Measurements from ENCODE around the gene PRKD1. TPM values are rescaled to one million over a fixed set of nuclear protein-coding genes. Genes with fewer than 3 reads are reported as not detected.

Gene PRKD1
- total and polyA plus RNA-seq, 11 donors: 0.99 to 8.8 (median 3.6) TPM

DNA sequence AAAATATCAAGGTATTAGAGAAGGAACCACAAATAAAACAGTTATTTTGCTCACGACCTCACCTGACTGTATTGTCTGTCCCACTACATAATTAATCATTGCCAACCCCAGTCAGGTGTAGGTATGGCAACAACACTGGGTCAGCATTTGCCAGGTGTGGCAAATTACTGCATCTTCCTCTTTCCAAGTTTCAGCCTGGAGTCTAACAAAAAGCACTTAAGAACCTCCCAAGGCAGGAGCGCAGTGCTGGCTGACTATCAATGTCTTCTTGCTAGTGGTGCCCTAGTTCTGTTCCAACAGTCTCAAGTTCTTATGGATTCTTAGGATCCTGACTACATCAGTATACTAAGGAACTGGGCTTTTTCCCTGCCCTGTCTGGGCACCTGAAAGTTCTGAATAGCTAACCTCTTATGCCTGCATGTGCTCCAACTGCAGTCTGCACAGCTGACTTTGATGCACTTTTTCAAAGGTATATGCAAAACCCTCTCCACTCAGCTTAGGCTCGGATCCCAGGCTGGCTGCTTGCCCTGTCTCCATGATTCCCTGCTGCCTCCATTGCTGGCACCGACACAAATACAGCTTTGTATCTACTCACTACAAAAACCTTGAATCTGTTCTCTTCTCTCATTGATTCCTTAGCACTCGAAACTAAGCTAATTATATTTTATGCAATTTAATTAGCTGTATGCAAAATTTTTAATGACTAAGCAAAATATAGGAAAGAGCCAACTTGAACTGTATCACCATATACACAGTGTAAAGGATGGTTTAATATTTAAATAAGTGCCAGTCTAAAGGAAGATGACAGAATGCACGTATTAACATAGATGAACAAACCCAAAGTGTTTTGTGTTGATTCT is 113.3 kb downstream of the PRKD1 start:
- ATAC-seq (peak; percentile 51 to 91 (median 86)), DNase-seq (peak; percentile 57 to 78 (median 63))

DNA sequence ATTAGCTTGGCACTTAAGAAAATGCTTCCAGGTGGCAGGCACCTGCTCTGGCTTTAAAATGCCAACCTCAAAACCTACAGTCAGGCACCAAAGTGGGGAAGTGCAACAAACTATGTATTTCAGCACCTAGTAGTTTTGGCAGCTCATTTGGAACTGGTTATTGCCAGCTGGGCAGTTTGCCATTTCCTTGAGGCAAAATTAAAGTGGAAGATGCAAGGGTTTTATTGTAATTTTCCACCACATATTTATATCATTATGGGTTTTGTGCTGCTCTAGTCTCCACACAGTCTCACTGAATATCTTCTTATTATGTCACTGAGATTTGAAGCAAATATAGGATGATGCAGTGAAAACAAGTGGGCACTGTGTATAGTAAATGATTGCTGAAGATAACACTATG is 117.0 kb downstream of the PRKD1 start:
- TF ChIP-seq, protein P1, sequence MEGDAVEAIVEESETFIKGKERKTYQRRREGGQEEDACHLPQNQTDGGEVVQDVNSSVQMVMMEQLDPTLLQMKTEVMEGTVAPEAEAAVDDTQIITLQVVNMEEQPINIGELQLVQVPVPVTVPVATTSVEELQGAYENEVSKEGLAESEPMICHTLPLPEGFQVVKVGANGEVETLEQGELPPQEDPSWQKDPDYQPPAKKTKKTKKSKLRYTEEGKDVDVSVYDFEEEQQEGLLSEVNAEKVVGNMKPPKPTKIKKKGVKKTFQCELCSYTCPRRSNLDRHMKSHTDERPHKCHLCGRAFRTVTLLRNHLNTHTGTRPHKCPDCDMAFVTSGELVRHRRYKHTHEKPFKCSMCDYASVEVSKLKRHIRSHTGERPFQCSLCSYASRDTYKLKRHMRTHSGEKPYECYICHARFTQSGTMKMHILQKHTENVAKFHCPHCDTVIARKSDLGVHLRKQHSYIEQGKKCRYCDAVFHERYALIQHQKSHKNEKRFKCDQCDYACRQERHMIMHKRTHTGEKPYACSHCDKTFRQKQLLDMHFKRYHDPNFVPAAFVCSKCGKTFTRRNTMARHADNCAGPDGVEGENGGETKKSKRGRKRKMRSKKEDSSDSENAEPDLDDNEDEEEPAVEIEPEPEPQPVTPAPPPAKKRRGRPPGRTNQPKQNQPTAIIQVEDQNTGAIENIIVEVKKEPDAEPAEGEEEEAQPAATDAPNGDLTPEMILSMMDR (IDR thresholded peaks at IDR 0.05): no peak
- TF ChIP-seq POLR2A (IDR thresholded peaks at IDR 0.05): no peak
- no peak overlapping the region for H3K27ac ChIP-seq
- H3K4me1 ChIP-seq: peaks cover 0 to 28% (median 13%) of the 10 kb centered on the region in 12 donors
- no peaks in the 10 kb centered on the region for H3K27me3 ChIP-seq
- intact Hi-C loops (cut with DNase I): loop anchor here in 2 of 10 donors (5.0 to 10.0 kb wide), 2 partner anchors 114 to 117 kb away; partner anchors contain the start of gene PRKD1 (in 2 of the 2)
- H3K9me3 ChIP-seq: no peaks in the 10 kb centered on the region
- ATAC-seq (no peak), DNase-seq (peak in 1 of 5 donors; percentile 28)
- no peak overlapping the region for H3K4me3 ChIP-seq
- no peaks in the 10 kb centered on the region for H3K36me3 ChIP-seq

More for the DNA sequence above, 113.3 kb downstream of the PRKD1 start:
- intact Hi-C loops (cut with DNase I): loop anchor here in 2 of 10 donors (5.0 to 10.0 kb wide), 2 partner anchors 110 to 113 kb away; partner anchors contain the start of gene PRKD1 (in 2 of the 2)
- H3K36me3 ChIP-seq: no peaks in the 10 kb centered on the region
- H3K4me1 ChIP-seq: peaks cover 0 to 29% (median 10%) of the 10 kb centered on the region in 12 donors
- H3K27me3 ChIP-seq: no peaks in the 10 kb centered on the region
- TF ChIP-seq POLR2A (IDR thresholded peaks at IDR 0.05): no peak
- TF ChIP-seq, protein P1 (IDR thresholded peaks at IDR 0.05): no peak
- H3K4me3 ChIP-seq: no peak overlapping the region
- 54 to 61% (median 59%) methylated on average over 6 of the region's 6 CpGs for WGBS, 4 donors
- no peaks in the 10 kb centered on the region for H3K9me3 ChIP-seq
- H3K27ac ChIP-seq: no peak overlapping the region

DNA sequence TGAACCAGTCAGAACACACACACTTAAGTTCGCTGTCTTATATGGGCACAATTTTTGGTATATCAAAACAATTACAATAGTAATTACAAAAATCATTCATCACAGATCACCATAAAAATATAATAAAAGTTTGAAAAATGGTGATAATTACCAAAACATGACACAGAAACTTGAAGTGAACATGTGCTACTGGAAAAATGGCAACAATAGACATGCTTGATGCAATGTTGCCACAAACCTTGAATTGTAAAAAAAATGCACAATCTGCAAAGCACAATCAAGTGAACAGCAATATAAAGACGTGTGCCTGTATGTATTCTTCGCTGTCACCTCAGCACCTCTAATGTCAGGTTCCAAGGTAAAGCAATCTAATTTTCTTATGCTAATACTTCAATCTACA is 117.6 kb downstream of the PRKD1 start:
- no peak for ATAC-seq

More for the DNA sequence above, 117.6 kb downstream of the PRKD1 start:
- intact Hi-C loops (cut with DNase I): loop anchor here in 2 of 10 donors (5.0 to 10.0 kb wide), 2 partner anchors 115 to 117 kb away; partner anchors contain the start of gene PRKD1 (in 2 of the 2)
- H3K4me3 ChIP-seq: no peak overlapping the region
- no peaks in the 10 kb centered on the region for H3K9me3 ChIP-seq
- 83 to 88% (median 84%) methylated on average over 3 of the region's 3 CpGs for WGBS, 4 donors
- peaks cover 0 to 34% (median 15%) of the 10 kb centered on the region in 12 donors for H3K4me1 ChIP-seq
- no peak overlapping the region for H3K27ac ChIP-seq
- no peak for TF ChIP-seq POLR2A (IDR thresholded peaks at IDR 0.05)
- TF ChIP-seq, protein P1 (IDR thresholded peaks at IDR 0.05): no peak
- DNase-seq: no peak
- H3K27me3 ChIP-seq: no peaks in the 10 kb centered on the region
- H3K36me3 ChIP-seq: no peaks in the 10 kb centered on the region
